AG04449 (cell line): ENCODE measurements around the gene CYP11A1.
A peak's percentile ranks its signal among the peaks of the same experiment; 100 is the strongest.

Experiments
- CTCF ChIA-PET: fragments of 350-600 bp; formaldehyde crosslinking; extraction: SDS; loops from one replicate; lab custom pipeline; 2021; ENCODE audit warnings: antibody characterized with exemption; lab: Yijun Ruan, JAX
- POLR2A ChIA-PET: fragments of 400-600, 350-600 bp; formaldehyde crosslinking; extraction: SDS; loops from one replicate; lab custom pipeline; 2020; ENCODE audit warnings: antibody characterized with exemption, inconsistent platforms; lab: Yijun Ruan, JAX
- DNase-seq: peaks from one replicate; pipeline ENCODE4 v3.0.0-alpha.2; 2010; ENCODE audit warnings: low read depth, low spot score
- H3K4me3 ChIP-seq: 2 replicates; pipeline ENCODE4 v1.5.1; 2011; ENCODE audit warnings: low read depth, mild to moderate bottlenecking, control low read depth, low read length
- CTCF ChIP-seq: IDR thresholded peaks from one replicate; pipeline ENCODE4 v1.5.1; 2011; ENCODE audit warnings: mild to moderate bottlenecking, moderate library complexity, low read length, control low read depth, inconsistent platforms; ENCODE audit not compliant: insufficient read depth; ENCODE audit errors: missing control alignments

Gene CYP11A1

GRCh38 chr15:74324714-74325113 is 42.7 kb downstream of the CYP11A1 start:
- POLR2A ChIA-PET = no interaction called here
- DNase-seq = no peak
- CTCF ChIA-PET = interaction anchor here (0.9 to 24.9 kb wide), 6 partner anchors 9 to 351 kb away, joined by 3 to 554 read pairs (median 6); no protein-coding TSS in a partner anchor
- no peak overlapping the region for H3K4me3 ChIP-seq
- no peak for TF ChIP-seq CTCF

- DNase-seq = no peak
- H3K4me3 ChIP-seq = no peak overlapping the region
- ChIA-PET POLR2A (interaction anchor here (0.5 kb wide), 1 partner anchor 193 kb away, joined by 3 read pairs; no protein-coding TSS in a partner anchor), CTCF (interaction anchor here (0.6 to 24.9 kb wide), 41 partner anchors 8 to 952 kb away, joined by 3 to 554 read pairs (median 4); partner anchors contain the start of genes ISLR2, PML and STRA6)
- TF ChIP-seq CTCF = peak; percentile 99
Observed at GRCh38 chr15:74322558-74323180, 44.8 kb downstream of the CYP11A1 start.

GRCh38 chr15:74320352-74321247 is 46.8 kb downstream of the CYP11A1 start:
- TF ChIP-seq CTCF = peak; percentile 76
- H3K4me3 ChIP-seq = no peak overlapping the region
- CTCF ChIA-PET = interaction anchor here (0.6 to 24.9 kb wide), 46 partner anchors 10 to 1038 kb away, joined by 3 to 554 read pairs (median 5); partner anchors contain the start of genes ISLR, ISLR2, PML and STRA6
- no peak for DNase-seq
- POLR2A ChIA-PET = interaction anchor here (0.5 to 0.7 kb wide), 2 partner anchors 143 to 237 kb away, joined by 3 to 4 read pairs; no protein-coding TSS in a partner anchor

GRCh38 chr15:74319596-74320351 is 47.7 kb downstream of the CYP11A1 start:
- H3K4me3 ChIP-seq = no peak overlapping the region
- ChIA-PET CTCF (interaction anchor here (0.8 to 24.9 kb wide), 25 partner anchors 9 to 422 kb away, joined by 3 to 554 read pairs (median 7); partner anchors contain the start of genes ISLR2 and PML), POLR2A (interaction anchor here (1.0 kb wide), 1 partner anchor 369 kb away, joined by 3 read pairs; no protein-coding TSS in a partner anchor)
- no peak for TF ChIP-seq CTCF
- no peak for DNase-seq

- ChIA-PET POLR2A (interaction anchor here (1.0 kb wide), 1 partner anchor 368 kb away, joined by 3 read pairs; no protein-coding TSS in a partner anchor), CTCF (interaction anchor here (0.9 to 24.9 kb wide), 13 partner anchors 9 to 371 kb away, joined by 3 to 554 read pairs (median 14); partner anchors contain the start of gene ISLR2)
- DNase-seq = no peak
- TF ChIP-seq CTCF = no peak
- no peak overlapping the region for H3K4me3 ChIP-seq
Observed at GRCh38 chr15:74319138-74319460, 48.3 kb downstream of the CYP11A1 start.
